ENCODE results near the gene DIDO1.

The DIDO1 gene

GRCh38 chr20:62968378-62969178 is 42.3 kb upstream of the DIDO1 start:
- Histone ChIP-seq H3K4me3 (ENCODE audit: extremely low read depth, insufficient read depth, low read length, poor library complexity, severe bottlenecking) (no peak overlapping the region), H3K4me1 (ENCODE audit: control insufficient read depth, insufficient read depth, low read length, poor library complexity, severe bottlenecking) (no peaks in the 10 kb centered on the region), H3K9me3 (ENCODE audit: control insufficient read depth, low read length) (no peaks in the 10 kb centered on the region), H3K36me3 (ENCODE audit: control insufficient read depth, insufficient read depth, low read length) (no peaks in the 10 kb centered on the region), H3K27ac (ENCODE audit: low read depth, low read length, severe bottlenecking) (no peak overlapping the region)
- 76 to 91% methylated on average over 14 to 15 of the region's 21 CpGs for WGBS, 2 experiments (ENCODE audit: insufficient coverage in 2 of 2)

- WGBS, 2 experiments (ENCODE audit: insufficient coverage in 2 of 2) = 88 to 91% methylated on average over 23 to 27 of the region's 27 CpGs
- Histone ChIP-seq H3K27ac (ENCODE audit: low read depth, low read length, severe bottlenecking) (no peak overlapping the region), H3K36me3 (ENCODE audit: control insufficient read depth, insufficient read depth, low read length) (no peaks in the 10 kb centered on the region), H3K4me3 (ENCODE audit: extremely low read depth, insufficient read depth, low read length, poor library complexity, severe bottlenecking) (no peak overlapping the region), H3K4me1 (ENCODE audit: control insufficient read depth, insufficient read depth, low read length, poor library complexity, severe bottlenecking) (no peaks in the 10 kb centered on the region), H3K9me3 (ENCODE audit: control insufficient read depth, low read length) (no peaks in the 10 kb centered on the region)
These were observed 41.5 kb upstream of the DIDO1 start for GRCh38 chr20:62967628-62968351.

- no peaks in the 10 kb centered on the region for H3K36me3 ChIP-seq (ENCODE audit: control insufficient read depth, insufficient read depth, low read length)
- no peaks in the 10 kb centered on the region for H3K4me1 ChIP-seq (ENCODE audit: control insufficient read depth, insufficient read depth, low read length, poor library complexity, severe bottlenecking)
- no peak overlapping the region for H3K4me3 ChIP-seq (ENCODE audit: extremely low read depth, insufficient read depth, low read length, poor library complexity, severe bottlenecking)
- 89 to 92% methylated on average over 5 to 6 of the region's 6 CpGs for WGBS, 2 experiments (ENCODE audit: insufficient coverage in 2 of 2)
- H3K9me3 ChIP-seq (ENCODE audit: control insufficient read depth, low read length) = no peaks in the 10 kb centered on the region
- H3K27ac ChIP-seq (ENCODE audit: low read depth, low read length, severe bottlenecking) = no peak overlapping the region
These were observed 40.8 kb upstream of the DIDO1 start for GRCh38 chr20:62967149-62967501.

GRCh38 chr20:62966212-62967148 is 40.2 kb upstream of the DIDO1 start:
- no peaks in the 10 kb centered on the region for H3K36me3 ChIP-seq (ENCODE audit: control insufficient read depth, insufficient read depth, low read length)
- 94 to 99% methylated on average over 24 to 25 of the region's 27 CpGs for WGBS, 2 experiments (ENCODE audit: insufficient coverage in 2 of 2)
- no peaks in the 10 kb centered on the region for H3K4me1 ChIP-seq (ENCODE audit: control insufficient read depth, insufficient read depth, low read length, poor library complexity, severe bottlenecking)
- H3K27ac ChIP-seq (ENCODE audit: low read depth, low read length, severe bottlenecking) = no peak overlapping the region
- H3K9me3 ChIP-seq (ENCODE audit: control insufficient read depth, low read length) = no peaks in the 10 kb centered on the region
- H3K4me3 ChIP-seq (ENCODE audit: extremely low read depth, insufficient read depth, low read length, poor library complexity, severe bottlenecking) = no peak overlapping the region

GRCh38 chr20:62965363-62965771 is 39.1 kb upstream of the DIDO1 start:
- Histone ChIP-seq H3K4me3 (ENCODE audit: extremely low read depth, insufficient read depth, low read length, poor library complexity, severe bottlenecking) (no peak overlapping the region), H3K4me1 (ENCODE audit: control insufficient read depth, insufficient read depth, low read length, poor library complexity, severe bottlenecking) (no peaks in the 10 kb centered on the region), H3K36me3 (ENCODE audit: control insufficient read depth, insufficient read depth, low read length) (no peaks in the 10 kb centered on the region), H3K27ac (ENCODE audit: low read depth, low read length, severe bottlenecking) (no peak overlapping the region), H3K9me3 (ENCODE audit: control insufficient read depth, low read length) (no peaks in the 10 kb centered on the region)
- 80 to 85% methylated on average over 11 to 18 of the region's 19 CpGs for WGBS, 2 experiments (ENCODE audit: insufficient coverage in 2 of 2)

- Histone ChIP-seq H3K9me3 (ENCODE audit: control insufficient read depth, low read length) (no peaks in the 10 kb centered on the region), H3K27ac (ENCODE audit: low read depth, low read length, severe bottlenecking) (no peak overlapping the region), H3K4me3 (ENCODE audit: extremely low read depth, insufficient read depth, low read length, poor library complexity, severe bottlenecking) (no peak overlapping the region), H3K4me1 (ENCODE audit: control insufficient read depth, insufficient read depth, low read length, poor library complexity, severe bottlenecking) (no peaks in the 10 kb centered on the region), H3K36me3 (ENCODE audit: control insufficient read depth, insufficient read depth, low read length) (no peaks in the 10 kb centered on the region)
- 91 to 93% methylated on average over 20 of the region's 20 CpGs for WGBS, 2 experiments (ENCODE audit: insufficient coverage in 2 of 2)
These were observed 38.4 kb upstream of the DIDO1 start for GRCh38 chr20:62964700-62965099.

GRCh38 chr20:62963614-62964397 is 37.5 kb upstream of the DIDO1 start:
- no peak overlapping the region for H3K4me3 ChIP-seq (ENCODE audit: extremely low read depth, insufficient read depth, low read length, poor library complexity, severe bottlenecking)
- no peaks in the 10 kb centered on the region for H3K9me3 ChIP-seq (ENCODE audit: control insufficient read depth, low read length)
- no peaks in the 10 kb centered on the region for H3K4me1 ChIP-seq (ENCODE audit: control insufficient read depth, insufficient read depth, low read length, poor library complexity, severe bottlenecking)
- H3K36me3 ChIP-seq (ENCODE audit: control insufficient read depth, insufficient read depth, low read length) = no peaks in the 10 kb centered on the region
- no peak overlapping the region for H3K27ac ChIP-seq (ENCODE audit: low read depth, low read length, severe bottlenecking)
- WGBS, 2 experiments (ENCODE audit: insufficient coverage in 2 of 2) = 94% methylated on average over 27 to 32 of the region's 32 CpGs

GRCh38 chr20:62962891-62963613 is 36.7 kb upstream of the DIDO1 start:
- H3K4me3 ChIP-seq (ENCODE audit: extremely low read depth, insufficient read depth, low read length, poor library complexity, severe bottlenecking) = no peak overlapping the region
- no peaks in the 10 kb centered on the region for H3K4me1 ChIP-seq (ENCODE audit: control insufficient read depth, insufficient read depth, low read length, poor library complexity, severe bottlenecking)
- 87 to 88% methylated on average over 23 to 28 of the region's 32 CpGs for WGBS, 2 experiments (ENCODE audit: insufficient coverage in 2 of 2)
- H3K36me3 ChIP-seq (ENCODE audit: control insufficient read depth, insufficient read depth, low read length) = no peaks in the 10 kb centered on the region
- no peaks in the 10 kb centered on the region for H3K9me3 ChIP-seq (ENCODE audit: control insufficient read depth, low read length)
- H3K27ac ChIP-seq (ENCODE audit: low read depth, low read length, severe bottlenecking) = no peak overlapping the region

GRCh38 chr20:62962221-62962879 is 36.0 kb upstream of the DIDO1 start:
- WGBS, 2 experiments (ENCODE audit: insufficient coverage in 2 of 2) = 95 to 96% methylated on average over 29 to 30 of the region's 30 CpGs
- Histone ChIP-seq H3K27ac (ENCODE audit: low read depth, low read length, severe bottlenecking) (no peak overlapping the region), H3K36me3 (ENCODE audit: control insufficient read depth, insufficient read depth, low read length) (no peaks in the 10 kb centered on the region), H3K4me1 (ENCODE audit: control insufficient read depth, insufficient read depth, low read length, poor library complexity, severe bottlenecking) (no peaks in the 10 kb centered on the region), H3K9me3 (ENCODE audit: control insufficient read depth, low read length) (no peaks in the 10 kb centered on the region), H3K4me3 (ENCODE audit: extremely low read depth, insufficient read depth, low read length, poor library complexity, severe bottlenecking) (no peak overlapping the region)

All from mesodermal cell (in vitro differentiated cells).